Heart right ventricle (tissue), 16 donors: ENCODE data around the gene MGAT5. TPM values are rescaled to one million over a fixed set of nuclear protein-coding genes. Genes with fewer than 3 reads are reported as not detected.

Experiments used
- ATAC-seq, 8 donors: fragments of 200-7000 bp; cut with Tn5 transposase; one replicate each; pipeline ENCODE4 v1.9.1; 2020; ENCODE audit warnings: mild to moderate bottlenecking in 8 of 8, moderate library complexity in 8 of 8, moderate number of reproducible peaks in 1 of 8
- DNase-seq, 2 donors: peaks; one replicate each; pipeline ENCODE4 v3.0.0-alpha.2; 2020
- H3K27ac ChIP-seq, 10 donors: fragments of 200-600 bp; sonication (generic) in 2 of 10; one replicate each; pipeline versions ENCODE4 v1.5.0 to v1.8.0; 2020 to 2022; ENCODE audit warnings: mild to moderate bottlenecking in 3 of 10
- H3K27me3 ChIP-seq, 7 donors: fragments of 200-600 bp; one replicate each; pipeline ENCODE4 v1.8.0; 2021 to 2022; ENCODE audit warnings: mild to moderate bottlenecking in 2 of 7
- H3K36me3 ChIP-seq, 9 donors: fragments of 200-600 bp; sonication (generic) in 1 of 9; one replicate each; pipeline versions ENCODE4 v1.5.0 to v1.8.0; 2020 to 2022; ENCODE audit warnings: mild to moderate bottlenecking in 2 of 9
- H3K4me1 ChIP-seq, 9 donors: fragments of 200-600 bp; sonication (generic) in 1 of 9; one replicate each; pipeline versions ENCODE4 v1.5.0 to v1.8.0; 2020 to 2022; ENCODE audit warnings: mild to moderate bottlenecking in 4 of 9
- H3K4me3 ChIP-seq, 10 donors: fragments of 200-600 bp; sonication (generic) in 2 of 10; one replicate each; pipeline versions ENCODE4 v1.5.0 to v1.8.0; 2020 to 2022; ENCODE audit warnings: mild to moderate bottlenecking in 7 of 10, moderate library complexity in 2 of 10
- H3K9me3 ChIP-seq, 11 donors: fragments of 200-600 bp in 10 of 11; sonication (generic) in 2 of 11; one replicate each; pipeline versions ENCODE4 v1.5.0 to v1.8.0; 2013 to 2022; ENCODE audit warnings: mild to moderate bottlenecking in 2 of 11, control low read depth in 1 of 11, moderate library complexity in 1 of 11
- WGBS, 2 donors: extraction: QIAGEN DNeasy Blood & Tissue Kit; methylation state at CpG; one replicate each; pipeline ENCODE4 v1.1.7; 2013; ENCODE audit warnings: inconsistent platforms in 1 of 2; 5-methylcytosine and 5-hydroxymethylcytosine counted together
- intact Hi-C, 10 donors: fragments of 100-400 bp; cut with DNase I; formaldehyde crosslinking; loops; one replicate each; pipeline versions ENCODE4 v1.11.1 to v1.14.2; 2022
- polyA plus RNA-seq, 2 donors: library from polyadenylated mRNA; stranded (reverse); fragments of 200-250 nt; gene quantifications; one replicate each; pipeline ENCODE4 v1.2.3, GENCODE V29; 2013
- total RNA-seq, 10 donors: library from RNA; stranded (reverse); fragmentation: NEBNext Ultra II Directional in 3 of 10; extraction: Animal tissue kit (Norgen Biotek cat#: 25700) in 3 of 10; gene quantifications; one replicate each; pipeline versions ENCODE4 v1.2.1 to v1.2.4, GENCODE V29; 2021 to 2023
- TF ChIP-seq, protein P1 (sequence below), 9 donors: fragments of 200-600 bp; sonication (generic) in 2 of 9; IDR thresholded peaks; one replicate each; pipeline versions ENCODE4 v1.5.0 to v1.8.0; 2021 to 2022; ENCODE audit warnings: antibody characterized with exemption in 9 of 9, mild to moderate bottlenecking in 5 of 9, moderate library complexity in 1 of 9
- donor health status: Arrhythmogenic right ventricular cardiomyopathy.
- donor health status: ischemic (EF 13 %, LVEDD 7.1; RV severe dilation, severe dysfunction).
- donor health status: healthy with polysubstance abuse.
- donor health status: DM: no; HTN: yes; CAD: no.
- donor health status: DM: no; HTN: no; CAD: no.
- donor health status: ischemic (EF 25% LVEDD 6.9; RV normal size, moderate dysfunction).
- donor health status: ischemic (EF 25% LVEDD 5.7; RV mildly dilated, moderate dysfunction).
- donor health status: healthy.
- donor health status: DM: yes; HTN: yes; CAD: no.
- donor health status: Ischemic cardiomyopathy.
- donor health status: ischemic (EF 35%, LVEDD 5.7; RV mildly dilated, moderate dysfunction).
- donor health status: nonischemic (EF 11% LVEDD 7.7; RV severe dilation, severe dysfunction).
- donor health status: DM: yes; HTN: yes; CAD: no.
- donor health status: PGD.
- donor health status: ischemic (EF 29% LVEDD 5.4; RV normal size, mild dysfunction).
- donor health status: nonischemic (EF 23%, LVEDD 6.1; RV moderate dilation, normal function).

The MGAT5 gene
- total and polyA plus RNA-seq, 12 donors = 6.4 to 111 (median 92.2) TPM

DNA sequence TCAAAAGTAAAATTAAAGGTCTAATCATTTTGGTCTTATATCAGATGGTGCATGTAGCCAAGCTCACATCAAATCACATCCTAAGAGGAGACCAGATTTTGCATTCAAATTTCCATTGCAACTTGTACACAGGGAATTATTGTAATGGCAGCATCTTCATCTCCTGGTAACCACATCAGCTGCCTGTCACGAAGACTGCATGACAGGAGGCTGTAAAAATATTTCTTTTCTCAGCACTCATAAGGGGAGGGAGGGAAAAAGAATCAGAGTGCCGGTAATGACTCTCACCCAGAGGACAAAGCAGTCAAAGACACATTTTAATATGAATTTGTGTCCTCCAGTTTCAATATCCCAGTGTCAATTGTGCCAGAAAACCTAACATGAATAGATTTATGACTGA, 248.2 kb downstream of the MGAT5 start:
- Histone ChIP-seq H3K4me3 (no peak overlapping the region), H3K9me3 (no peaks in the 10 kb centered on the region), H3K27me3 (no peaks in the 10 kb centered on the region), H3K36me3 (no peaks in the 10 kb centered on the region), H3K27ac (no peak overlapping the region), H3K4me1 (no peaks in the 10 kb centered on the region)
- intact Hi-C loops = loop anchor here in 1 of 10 donors (5.0 kb wide), 1 partner anchor 50 kb away; no protein-coding TSS in a partner anchor
- ATAC-seq (no peak), DNase-seq (no peak)
- TF ChIP-seq, protein P1, sequence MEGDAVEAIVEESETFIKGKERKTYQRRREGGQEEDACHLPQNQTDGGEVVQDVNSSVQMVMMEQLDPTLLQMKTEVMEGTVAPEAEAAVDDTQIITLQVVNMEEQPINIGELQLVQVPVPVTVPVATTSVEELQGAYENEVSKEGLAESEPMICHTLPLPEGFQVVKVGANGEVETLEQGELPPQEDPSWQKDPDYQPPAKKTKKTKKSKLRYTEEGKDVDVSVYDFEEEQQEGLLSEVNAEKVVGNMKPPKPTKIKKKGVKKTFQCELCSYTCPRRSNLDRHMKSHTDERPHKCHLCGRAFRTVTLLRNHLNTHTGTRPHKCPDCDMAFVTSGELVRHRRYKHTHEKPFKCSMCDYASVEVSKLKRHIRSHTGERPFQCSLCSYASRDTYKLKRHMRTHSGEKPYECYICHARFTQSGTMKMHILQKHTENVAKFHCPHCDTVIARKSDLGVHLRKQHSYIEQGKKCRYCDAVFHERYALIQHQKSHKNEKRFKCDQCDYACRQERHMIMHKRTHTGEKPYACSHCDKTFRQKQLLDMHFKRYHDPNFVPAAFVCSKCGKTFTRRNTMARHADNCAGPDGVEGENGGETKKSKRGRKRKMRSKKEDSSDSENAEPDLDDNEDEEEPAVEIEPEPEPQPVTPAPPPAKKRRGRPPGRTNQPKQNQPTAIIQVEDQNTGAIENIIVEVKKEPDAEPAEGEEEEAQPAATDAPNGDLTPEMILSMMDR (IDR thresholded peaks at IDR 0.05) = no peak
- 47 to 75% methylated on average over 2 of the region's 2 CpGs for WGBS, 2 donors
